ENCODE data around the gene SMG9.

DNA sequence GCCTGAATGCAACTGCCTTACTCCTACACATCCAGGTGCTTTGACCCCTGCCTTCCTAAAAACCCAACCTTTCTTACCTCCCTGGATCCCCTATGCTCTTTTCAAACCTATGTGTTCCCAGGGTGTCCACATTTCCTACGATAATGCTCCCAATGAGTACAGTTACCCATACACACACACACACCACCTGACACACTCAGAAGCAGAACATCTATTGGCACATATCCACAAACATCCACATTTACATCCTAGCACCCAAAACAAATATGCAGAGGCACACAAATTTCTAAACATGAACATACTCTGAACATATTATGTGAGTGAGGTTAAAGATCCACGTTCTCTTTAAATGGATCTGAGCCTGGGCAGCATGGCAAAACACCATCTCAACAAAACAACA lies 62.4 kb downstream of the SMG9 start:
- no peak for TF ChIP-seq EP300 (IDR thresholded peaks at IDR 0.05; ENCODE audit: borderline replicate concordance)
- TF ChIP-seq CEBPB (IDR thresholded peaks at IDR 0.05) = no peak
